Suprapubic skin (tissue), 4 donors: Measurements from ENCODE around the gene RFX7. TPM values are rescaled to one million over a fixed set of nuclear protein-coding genes. Genes with fewer than 3 reads are reported as not detected.
"Not testable (repeated sequence)": the region's sequence is repeated elsewhere in the genome, so short reads cannot be mapped to it uniquely, and the experiment has no call there.

Source experiments
- DNase-seq, 2 donors: peaks; one replicate each; pipeline ENCODE4 v3.0.0-alpha.2; 2019; ENCODE audit warnings: low spot score in 2 of 2
- H3K27ac ChIP-seq: fragments of 200-600 bp; sonication (generic); one replicate; pipeline ENCODE4 v1.5.1; 2019
- H3K27me3 ChIP-seq: fragments of 200-600 bp; sonication (generic); one replicate; pipeline ENCODE4 v1.5.1; 2019
- H3K36me3 ChIP-seq: fragments of 200-600 bp; sonication (generic); one replicate; pipeline ENCODE4 v1.5.1; 2019
- H3K4me1 ChIP-seq: fragments of 200-600 bp; sonication (generic); one replicate; pipeline ENCODE4 v1.5.1; 2019
- H3K4me3 ChIP-seq: fragments of 200-600 bp; sonication (generic); one replicate; pipeline ENCODE4 v1.5.1; 2019; ENCODE audit warnings: mild to moderate bottlenecking
- H3K9me3 ChIP-seq: fragments of 200-600 bp; sonication (generic); one replicate; pipeline ENCODE4 v1.5.1; 2019
- CTCF ChIP-seq, 2 donors: fragments of 200-600 bp in 1 of 2; fragments of 450-650 bp in 1 of 2; sonication (generic) in 1 of 2; IDR thresholded peaks; one replicate each; pipeline ENCODE4 v1.5.1; 2016 to 2019; ENCODE audit warnings: antibody characterized with exemption in 2 of 2, mild to moderate bottlenecking in 1 of 2, moderate library complexity in 1 of 2
- EP300 ChIP-seq: sonication (generic); formaldehyde crosslinking; IDR thresholded peaks from one replicate; pipeline ENCODE4 v1.6.1; 2017; ENCODE audit warnings: antibody characterized with exemption
- POLR2A ChIP-seq, 2 donors: fragments of 450-650 bp; IDR thresholded peaks; one replicate each; pipeline ENCODE4 v1.6.1; 2017; ENCODE audit warnings: antibody characterized with exemption in 2 of 2, mild to moderate bottlenecking in 2 of 2, moderate library complexity in 2 of 2
- POLR2AphosphoS5 ChIP-seq, 3 donors: sonication (generic); formaldehyde crosslinking; IDR thresholded peaks; one replicate each; pipeline ENCODE4 v1.6.1; 2017; ENCODE audit warnings: antibody characterized with exemption in 3 of 3
- WGBS: methylation state at CpG from one replicate; pipeline ENCODE4 v1.1.5; 2018; 5-methylcytosine and 5-hydroxymethylcytosine counted together
- total RNA-seq, 4 donors: library from RNA; depleted of rRNA; stranded (reverse); fragments of >200 nt; gene quantifications; one replicate each; pipeline ENCODE4 v1.1.0, GENCODE V29; 2016

Gene RFX7
- total RNA-seq, 4 donors from 2014 or later, result 17.8 to 40.4 (median 22.2) TPM

- Histone ChIP-seq H3K4me3 (no peak overlapping the region), H3K27ac (no peak overlapping the region), H3K4me1 (no peaks in the 10 kb centered on the region), H3K36me3 (no peaks in the 10 kb centered on the region), H3K9me3 (peaks cover 10% of the 10 kb centered on the region), H3K27me3 (no peaks in the 10 kb centered on the region)
- 21% methylated on average over 1 of the region's 1 CpG for WGBS
- no peak for DNase-seq
- no peak for TF ChIP-seq EP300
- TF ChIP-seq CTCF (IDR thresholded peaks at IDR 0.05), result no peak
- TF ChIP-seq POLR2A (IDR thresholded peaks at IDR 0.05), result no peak
- no peak for TF ChIP-seq POLR2AphosphoS5 (IDR thresholded peaks at IDR 0.05)
Observed at GRCh38 chr15:56272454-56272853, 28.8 kb upstream of the RFX7 start.

DNA sequence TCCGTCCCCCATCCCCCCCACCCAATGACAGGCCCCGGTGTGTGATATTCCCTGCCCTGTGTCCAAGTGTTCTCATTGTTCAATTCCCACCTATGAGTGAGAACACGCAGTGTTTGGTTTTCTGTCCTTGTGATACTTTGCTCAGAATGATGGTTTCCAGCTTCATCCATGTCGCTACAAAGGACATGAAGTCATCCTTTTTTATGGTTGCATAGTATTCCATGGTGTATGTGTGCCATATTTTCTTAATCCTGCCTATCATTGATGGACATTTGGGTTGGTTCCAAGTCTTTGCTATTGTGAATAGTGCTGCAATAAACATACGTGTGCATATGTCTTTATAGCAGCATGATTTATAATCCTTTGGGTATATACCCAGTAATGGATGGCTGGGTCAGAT, 22.8 kb upstream of the RFX7 start:
- DNase-seq, H3K27me3 ChIP-seq, H3K36me3 ChIP-seq, H3K4me3 ChIP-seq, H3K27ac ChIP-seq, H3K9me3 ChIP-seq, H3K4me1 ChIP-seq: not testable (repeated sequence)
- WGBS, result 91% methylated on average over 5 of the region's 5 CpGs

- TF ChIP-seq POLR2A (IDR thresholded peaks at IDR 0.05) (no peak), CTCF (IDR thresholded peaks at IDR 0.05) (no peak), POLR2AphosphoS5 (IDR thresholded peaks at IDR 0.05) (no peak), EP300 (no peak)
- 44% methylated on average over 4 of the region's 4 CpGs for WGBS
- Histone ChIP-seq H3K27ac (no peak overlapping the region), H3K4me3 (no peak overlapping the region), H3K27me3 (no peaks in the 10 kb centered on the region), H3K4me1 (peaks cover 3% of the 10 kb centered on the region), H3K9me3 (peaks cover 3% of the 10 kb centered on the region), H3K36me3 (no peaks in the 10 kb centered on the region)
- no peak for DNase-seq
Observed at GRCh38 chr15:56261854-56262509, 18.3 kb upstream of the RFX7 start.

GRCh38 chr15:56257306-56257705, 13.6 kb upstream of the RFX7 start:
- not testable (repeated sequence) for H3K4me1 ChIP-seq, H3K36me3 ChIP-seq, H3K4me3 ChIP-seq, DNase-seq, H3K27ac ChIP-seq, H3K9me3 ChIP-seq, H3K27me3 ChIP-seq
- 74% methylated on average over 1 of the region's 1 CpG for WGBS

- H3K4me1 ChIP-seq, result no peaks in the 10 kb centered on the region
- no peaks in the 10 kb centered on the region for H3K9me3 ChIP-seq
- no peak for TF ChIP-seq EP300
- TF ChIP-seq POLR2A (IDR thresholded peaks at IDR 0.05), result no peak
- TF ChIP-seq CTCF (IDR thresholded peaks at IDR 0.05), result no peak
- TF ChIP-seq POLR2AphosphoS5 (IDR thresholded peaks at IDR 0.05), result no peak
- no peak overlapping the region for H3K4me3 ChIP-seq
- DNase-seq, result no peak
- H3K36me3 ChIP-seq, result no peaks in the 10 kb centered on the region
- no peak overlapping the region for H3K27ac ChIP-seq
- H3K27me3 ChIP-seq, result no peaks in the 10 kb centered on the region
Observed at GRCh38 chr15:56254265-56254664, 10.6 kb upstream of the RFX7 start.

GRCh38 chr15:56252386-56252785, 8.7 kb upstream of the RFX7 start:
- Histone ChIP-seq H3K36me3 (no peaks in the 10 kb centered on the region), H3K4me1 (no peaks in the 10 kb centered on the region), H3K27me3 (no peaks in the 10 kb centered on the region), H3K4me3 (no peak overlapping the region), H3K9me3 (no peaks in the 10 kb centered on the region), H3K27ac (no peak overlapping the region)
- TF ChIP-seq POLR2AphosphoS5 (IDR thresholded peaks at IDR 0.05) (no peak), CTCF (IDR thresholded peaks at IDR 0.05) (no peak)
- 34% methylated on average over 2 of the region's 2 CpGs for WGBS
- DNase-seq, result no peak
